GM23338 (cell line): ENCODE results near the gene LINC00305. TPM values are rescaled to one million over a fixed set of nuclear protein-coding genes. Genes with fewer than 3 reads are reported as not detected.
A peak's percentile ranks its signal among the peaks of the same experiment; 100 is the strongest.

Experiments used
- ATAC-seq: fragments of 200-7000 bp; cut with Tn5 transposase; 3 replicates; pipeline ENCODE4 v1.9.1; 2020
- DNase-seq: peaks from one replicate; pipeline ENCODE4 v3.0.0-alpha.2; 2015; ENCODE audit warnings: low spot score
- H2AFZ ChIP-seq: fragments of 200-600 bp; sonication (generic); 2 replicates; pipeline ENCODE4 v1.8.0; 2016; ENCODE audit warnings: antibody characterized with exemption, mild to moderate bottlenecking, moderate library complexity
- H3F3A ChIP-seq: fragments of 200-600 bp; sonication (generic); replicated peaks from 2 replicates; pipeline ENCODE4 v1.8.0; 2017; ENCODE audit warnings: antibody characterized with exemption, mixed run types, low read depth
- H3K27ac ChIP-seq: fragments of 200-600 bp; sonication (generic); 2 replicates; pipeline ENCODE4 v1.6.1; 2016; ENCODE audit warnings: low read depth
- H3K27me3 ChIP-seq: fragments of 200-600 bp; sonication (generic); 2 replicates; pipeline ENCODE4 v1.8.0; 2016; ENCODE audit warnings: mild to moderate bottlenecking, mixed run types, moderate library complexity; ENCODE audit not compliant: insufficient read depth
- H3K36me3 ChIP-seq: fragments of 200-600 bp; sonication (generic); 2 replicates; pipeline ENCODE4 v1.8.0; 2016; ENCODE audit warnings: mild to moderate bottlenecking; ENCODE audit not compliant: insufficient read depth
- H3K4me1 ChIP-seq: fragments of 200-600 bp; sonication (generic); 2 replicates; pipeline ENCODE4 v1.8.0; 2016; ENCODE audit warnings: mild to moderate bottlenecking, moderate library complexity; ENCODE audit not compliant: insufficient read depth
- H3K4me2 ChIP-seq: fragments of 200-600 bp; sonication (generic); 2 replicates; pipeline ENCODE4 v1.7.1; 2017; ENCODE audit warnings: mixed run types
- H3K4me3 ChIP-seq: fragments of 200-600 bp; sonication (generic); 2 replicates; pipeline ENCODE4 v1.6.1; 2016; ENCODE audit warnings: mixed run types
- H3K79me2 ChIP-seq: fragments of 200-600 bp; sonication (generic); replicated peaks from 2 replicates; pipeline ENCODE4 v1.8.0; 2017; ENCODE audit warnings: mild to moderate bottlenecking; ENCODE audit not compliant: insufficient read depth
- H3K9me2 ChIP-seq: fragments of 200-600 bp; sonication (generic); 2 replicates; pipeline ENCODE4 v1.8.0; 2017; ENCODE audit not compliant: insufficient read depth
- H4K20me1 ChIP-seq: fragments of 200-600 bp; sonication (generic); replicated peaks from 2 replicates; pipeline ENCODE4 v1.8.0; 2017; ENCODE audit warnings: mild to moderate bottlenecking; ENCODE audit not compliant: insufficient read depth
- H3K27ac Mint-ChIP-seq: 2 replicates; pipeline ENCODE4 v1.8.0; 2020; ENCODE audit warnings: inconsistent platforms, mild to moderate bottlenecking, moderate library complexity, mixed read lengths
- H3K27me3 Mint-ChIP-seq: 3 replicates; pipeline ENCODE4 v1.8.0; 2022; ENCODE audit warnings: low read depth, mild to moderate bottlenecking, moderate library complexity, mixed read lengths, inconsistent platforms; ENCODE audit not compliant: insufficient read depth, poor library complexity
- H3K36me3 Mint-ChIP-seq: 3 replicates; pipeline ENCODE4 v1.8.0; 2021; ENCODE audit warnings: low read depth, mild to moderate bottlenecking, inconsistent platforms, moderate library complexity, mixed read lengths
- H3K4me1 Mint-ChIP-seq: 3 replicates; pipeline ENCODE4 v1.8.0; 2020; ENCODE audit warnings: mild to moderate bottlenecking, inconsistent platforms, mixed read lengths
- H3K4me3 Mint-ChIP-seq: 3 replicates; pipeline ENCODE4 v1.8.0; 2021; ENCODE audit warnings: moderate library complexity, mild to moderate bottlenecking, inconsistent platforms, mixed read lengths
- H3K9me3 Mint-ChIP-seq: 3 replicates; pipeline ENCODE4 v1.8.0; 2020; ENCODE audit warnings: moderate library complexity, mild to moderate bottlenecking, inconsistent platforms, mixed read lengths
- CREB1 ChIP-seq: fragments of 250-450 bp; sonication (Bioruptor Pico); IDR thresholded peaks from 2 replicates; pipeline ENCODE4 v1.5.0; 2020; ENCODE audit warnings: low read depth, mild to moderate bottlenecking, moderate library complexity
- CTCF ChIP-seq, 2 experiments: fragments of 200-600 bp in 1 of 2; sonication (generic) in 1 of 2; conservative IDR thresholded peaks; 2 replicates each; pipeline versions ENCODE4 v1.5.1 to v1.6.1; 2016 to 2017; ENCODE audit warnings: antibody characterized with exemption in 2 of 2, low read depth in 2 of 2, mild to moderate bottlenecking in 2 of 2, moderate library complexity in 1 of 2
- ETS1 ChIP-seq: IDR thresholded peaks from 2 replicates; pipeline ENCODE4 v1.6.1; 2016; ENCODE audit warnings: antibody characterized with exemption
- EZH2 ChIP-seq: fragments of 200-600 bp; sonication (generic); IDR thresholded peaks from one replicate; pipeline ENCODE4 v1.8.0; 2017; ENCODE audit warnings: antibody characterized with exemption, mild to moderate bottlenecking, low read depth; ENCODE audit not compliant: unreplicated experiment
- EZH2phosphoT487 ChIP-seq: fragments of 200-600 bp; sonication (generic); IDR thresholded peaks from one replicate; pipeline ENCODE4 v1.8.1; 2018; ENCODE audit warnings: antibody characterized with exemption; ENCODE audit not compliant: unreplicated experiment
- JUNB ChIP-seq: IDR thresholded peaks from one replicate; pipeline ENCODE4 v1.6.1; 2016; ENCODE audit warnings: antibody characterized with exemption; ENCODE audit not compliant: unreplicated experiment
- NANOG ChIP-seq: IDR thresholded peaks from 2 replicates; pipeline ENCODE4 v1.6.1; 2016; ENCODE audit warnings: antibody characterized with exemption, borderline replicate concordance
- POLR2AphosphoS5 ChIP-seq: IDR thresholded peaks from 2 replicates; pipeline ENCODE4 v1.6.1; 2016; ENCODE audit warnings: antibody characterized with exemption, low read depth
- REST ChIP-seq: IDR thresholded peaks from one replicate; pipeline ENCODE4 v1.6.1; 2018; ENCODE audit warnings: antibody characterized with exemption; ENCODE audit not compliant: unreplicated experiment
- STAT1 ChIP-seq: IDR thresholded peaks from one replicate; pipeline ENCODE4 v1.6.1; 2016; ENCODE audit warnings: antibody characterized with exemption; ENCODE audit not compliant: unreplicated experiment
- ZNF114 ChIP-seq: fragments of 250-450 bp; sonication (Bioruptor Pico); IDR thresholded peaks from 2 replicates; pipeline ENCODE4 v1.5.0; 2020; ENCODE audit warnings: mild to moderate bottlenecking, moderate library complexity
- ZNF331 ChIP-seq: fragments of 250-450 bp; sonication (Bioruptor Pico); IDR thresholded peaks from 2 replicates; pipeline ENCODE4 v1.5.0; 2020; ENCODE audit warnings: low read depth, mild to moderate bottlenecking, moderate library complexity
- ZNF462 ChIP-seq: fragments of 250-450 bp; sonication (Bioruptor Pico); IDR thresholded peaks from 2 replicates; pipeline ENCODE4 v1.5.0; 2020; ENCODE audit warnings: mild to moderate bottlenecking, moderate library complexity
- polyA plus RNA-seq: library from polyadenylated mRNA; unstranded; fragments of >200 nt; fragmentation: Nextera tagmentation; extraction: Ambion mirVana; gene quantifications from 2 replicates; pipeline ENCODE4 v1.2.1, GENCODE V29; 2016
- total RNA-seq: library from RNA; depleted of rRNA; stranded (reverse); fragments of >200 nt; shearing (Covaris generic); gene quantifications from 2 replicates; pipeline ENCODE4 v1.2.3, GENCODE V29; 2014

Gene LINC00305
- total and polyA plus RNA-seq, 2 experiments from 2014 or later = not detected

GRCh38 chr18:64083916-64084315 lies 65.0 kb downstream of the LINC00305 start:
- Mint-ChIP-seq H3K4me3 (no peak overlapping the region), H3K36me3 (peaks cover 8% of the 10 kb centered on the region), H3K27me3 (peaks cover 2% of the 10 kb centered on the region), H3K9me3 (peaks cover 8% of the 10 kb centered on the region), H3K4me1 (peaks cover 22% of the 10 kb centered on the region), H3K27ac (no peak overlapping the region)
- Histone ChIP-seq H3K36me3 (no peaks in the 10 kb centered on the region), H3K4me2 (0 out of 2 replicates have a peak overlapping the region, but pooled peaks have one; percentile 19), H3K9me2 (peaks cover 11% of the 10 kb centered on the region; the same call in 1 of the 2 replicates), H3K79me2 (no peaks in the 10 kb centered on the region), H3F3A (no peaks in the 10 kb centered on the region), H3K27me3 (no peaks in the 10 kb centered on the region), H3K4me1 (peaks cover 21% of the 10 kb centered on the region), H4K20me1 (no peaks in the 10 kb centered on the region), H2AFZ (peak overlapping the region; percentile 60; the same call in 1 of the 2 replicates), H3K27ac (no peak overlapping the region), H3K4me3 (no peak overlapping the region)
- TF ChIP-seq ZNF462 (CRISPR knock-in tag) (no peak), CREB1 (CRISPR knock-in tag) (no peak), JUNB (no peak), POLR2AphosphoS5 (no peak), EZH2 (no peak), STAT1 (no peak), ETS1 (no peak), REST (no peak), EZH2phosphoT487 (no peak), NANOG (no peak), ZNF114 (CRISPR knock-in tag) (no peak), CTCF (conservative IDR thresholded peaks at IDR 0.05; ENCODE audit: low read depth in 2 of 2) (no peak), ZNF331 (CRISPR knock-in tag) (no peak)
- DNase-seq (no peak), ATAC-seq (peak; percentile 39; the same call in 1 of the 3 replicates)
